Peyer's patch (tissue), 4 donors: ENCODE data around the gene GIPR.

Experiments used
- POLR2A ChIP-seq, 2 donors: fragments of 450-650 bp; IDR thresholded peaks; one replicate each; pipeline ENCODE4 v1.5.1; 2017; ENCODE audit warnings: antibody characterized with exemption in 2 of 2, mild to moderate bottlenecking in 2 of 2, moderate library complexity in 2 of 2
- TF ChIP-seq, protein P1 (sequence below), 6 experiments: fragments of 450-650 bp in 4 of 6; fragments of 200-600 bp in 2 of 6; sonication (generic) in 1 of 6; IDR thresholded peaks; one replicate each; pipeline ENCODE4 v1.5.1; 2017 to 2019; ENCODE audit warnings: antibody characterized with exemption in 6 of 6, mild to moderate bottlenecking in 3 of 6, moderate library complexity in 1 of 6

DNA sequence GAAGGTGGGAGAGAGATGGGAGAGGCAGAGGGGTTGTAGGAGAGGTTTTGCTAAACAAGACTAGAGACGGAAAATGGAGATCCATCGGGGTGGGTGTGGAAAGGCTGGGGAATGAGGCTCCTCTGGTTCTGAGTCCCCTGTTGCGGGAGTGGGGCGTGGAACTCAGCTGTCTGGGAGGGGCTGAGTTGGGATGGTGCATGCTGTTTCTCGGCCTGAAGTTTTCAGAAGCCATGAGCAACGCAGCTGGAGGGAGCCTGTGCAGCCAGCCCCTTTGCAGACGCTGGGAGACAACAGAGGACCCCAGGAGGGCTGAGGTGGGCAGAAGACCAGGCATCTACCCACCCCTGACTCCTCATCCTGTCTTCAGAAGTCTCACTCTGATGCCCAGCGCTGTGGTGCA, 7.4 kb upstream of the GIPR start:
- TF ChIP-seq, protein P1, sequence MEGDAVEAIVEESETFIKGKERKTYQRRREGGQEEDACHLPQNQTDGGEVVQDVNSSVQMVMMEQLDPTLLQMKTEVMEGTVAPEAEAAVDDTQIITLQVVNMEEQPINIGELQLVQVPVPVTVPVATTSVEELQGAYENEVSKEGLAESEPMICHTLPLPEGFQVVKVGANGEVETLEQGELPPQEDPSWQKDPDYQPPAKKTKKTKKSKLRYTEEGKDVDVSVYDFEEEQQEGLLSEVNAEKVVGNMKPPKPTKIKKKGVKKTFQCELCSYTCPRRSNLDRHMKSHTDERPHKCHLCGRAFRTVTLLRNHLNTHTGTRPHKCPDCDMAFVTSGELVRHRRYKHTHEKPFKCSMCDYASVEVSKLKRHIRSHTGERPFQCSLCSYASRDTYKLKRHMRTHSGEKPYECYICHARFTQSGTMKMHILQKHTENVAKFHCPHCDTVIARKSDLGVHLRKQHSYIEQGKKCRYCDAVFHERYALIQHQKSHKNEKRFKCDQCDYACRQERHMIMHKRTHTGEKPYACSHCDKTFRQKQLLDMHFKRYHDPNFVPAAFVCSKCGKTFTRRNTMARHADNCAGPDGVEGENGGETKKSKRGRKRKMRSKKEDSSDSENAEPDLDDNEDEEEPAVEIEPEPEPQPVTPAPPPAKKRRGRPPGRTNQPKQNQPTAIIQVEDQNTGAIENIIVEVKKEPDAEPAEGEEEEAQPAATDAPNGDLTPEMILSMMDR (IDR thresholded peaks at IDR 0.05) = no peak
- TF ChIP-seq POLR2A (IDR thresholded peaks at IDR 0.05) = no peak
